ENCODE data around the gene FAM171A1.

- TF ChIP-seq, protein P1, sequence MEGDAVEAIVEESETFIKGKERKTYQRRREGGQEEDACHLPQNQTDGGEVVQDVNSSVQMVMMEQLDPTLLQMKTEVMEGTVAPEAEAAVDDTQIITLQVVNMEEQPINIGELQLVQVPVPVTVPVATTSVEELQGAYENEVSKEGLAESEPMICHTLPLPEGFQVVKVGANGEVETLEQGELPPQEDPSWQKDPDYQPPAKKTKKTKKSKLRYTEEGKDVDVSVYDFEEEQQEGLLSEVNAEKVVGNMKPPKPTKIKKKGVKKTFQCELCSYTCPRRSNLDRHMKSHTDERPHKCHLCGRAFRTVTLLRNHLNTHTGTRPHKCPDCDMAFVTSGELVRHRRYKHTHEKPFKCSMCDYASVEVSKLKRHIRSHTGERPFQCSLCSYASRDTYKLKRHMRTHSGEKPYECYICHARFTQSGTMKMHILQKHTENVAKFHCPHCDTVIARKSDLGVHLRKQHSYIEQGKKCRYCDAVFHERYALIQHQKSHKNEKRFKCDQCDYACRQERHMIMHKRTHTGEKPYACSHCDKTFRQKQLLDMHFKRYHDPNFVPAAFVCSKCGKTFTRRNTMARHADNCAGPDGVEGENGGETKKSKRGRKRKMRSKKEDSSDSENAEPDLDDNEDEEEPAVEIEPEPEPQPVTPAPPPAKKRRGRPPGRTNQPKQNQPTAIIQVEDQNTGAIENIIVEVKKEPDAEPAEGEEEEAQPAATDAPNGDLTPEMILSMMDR (IDR thresholded peaks at IDR 0.05) = no peak
- TF ChIP-seq POLR2A (IDR thresholded peaks at IDR 0.05) = no peak
Measured at GRCh38 chr10:15416034-15416433, 44.9 kb upstream of the FAM171A1 start.
